ENCODE data around the gene TRAF7. TPM values are rescaled to one million over a fixed set of nuclear protein-coding genes. Genes with fewer than 3 reads are reported as not detected.
"Not testable (repeated sequence)": the region's sequence is repeated elsewhere in the genome, so short reads cannot be mapped to it uniquely, and the experiment has no call there.

The TRAF7 gene
- total RNA-seq, 1 donor from 2014 or later = 21.4 TPM

DNA sequence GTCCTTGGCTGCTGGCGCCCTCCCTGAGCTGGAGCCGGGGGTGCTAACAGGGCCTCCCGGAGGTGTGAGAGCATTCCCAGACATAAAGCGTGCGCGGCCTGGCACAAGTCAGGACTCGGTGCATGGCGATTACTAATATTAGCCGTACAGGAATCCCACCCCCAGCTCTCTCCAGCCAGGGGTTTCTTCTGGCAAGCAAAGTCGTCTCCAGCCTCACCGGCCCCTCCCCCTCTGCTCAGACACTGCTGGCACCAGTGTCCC lies 35.8 kb downstream of the TRAF7 start:
- ATAC-seq = peak; percentile 59
- DNase-seq = peak; percentile 54
- intact Hi-C loops (cut with micrococcal nuclease) = no loop called here

DNA sequence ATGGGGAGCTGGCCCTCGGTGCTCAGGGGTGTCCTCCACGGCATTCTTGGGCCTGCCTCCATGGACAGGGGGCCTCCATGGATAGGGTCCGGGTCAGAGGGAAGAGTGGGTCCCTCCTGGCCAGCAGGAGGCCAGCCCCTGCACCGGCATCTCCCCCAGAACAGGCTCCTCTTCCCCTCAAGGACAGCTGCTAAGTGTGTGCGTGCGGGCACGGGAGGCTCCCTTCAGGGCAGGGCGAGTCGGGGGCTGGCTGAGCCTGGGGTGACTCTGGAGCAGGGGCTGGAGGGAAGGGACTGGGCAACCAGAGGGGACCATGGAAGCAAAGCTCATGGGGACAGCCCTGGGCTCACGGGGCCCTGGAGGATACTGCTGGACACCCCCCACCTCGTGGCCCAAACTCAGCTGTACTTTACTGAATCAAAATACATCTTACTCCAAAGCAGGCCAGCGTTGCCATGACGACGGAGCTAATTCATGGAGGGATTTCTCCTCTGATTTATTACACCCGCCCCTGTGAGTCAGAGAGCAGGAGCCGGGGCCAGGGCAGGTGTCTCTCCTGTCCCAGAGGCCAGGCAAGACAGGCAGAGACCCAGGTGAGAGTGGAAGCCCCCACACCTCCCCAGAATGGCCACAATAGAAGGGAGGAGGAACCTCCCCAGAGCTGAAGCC lies 38.7 kb downstream of the TRAF7 start:
- ATAC-seq = no peak
- intact Hi-C loops (cut with micrococcal nuclease) = no loop called here
- no peak for DNase-seq

DNA sequence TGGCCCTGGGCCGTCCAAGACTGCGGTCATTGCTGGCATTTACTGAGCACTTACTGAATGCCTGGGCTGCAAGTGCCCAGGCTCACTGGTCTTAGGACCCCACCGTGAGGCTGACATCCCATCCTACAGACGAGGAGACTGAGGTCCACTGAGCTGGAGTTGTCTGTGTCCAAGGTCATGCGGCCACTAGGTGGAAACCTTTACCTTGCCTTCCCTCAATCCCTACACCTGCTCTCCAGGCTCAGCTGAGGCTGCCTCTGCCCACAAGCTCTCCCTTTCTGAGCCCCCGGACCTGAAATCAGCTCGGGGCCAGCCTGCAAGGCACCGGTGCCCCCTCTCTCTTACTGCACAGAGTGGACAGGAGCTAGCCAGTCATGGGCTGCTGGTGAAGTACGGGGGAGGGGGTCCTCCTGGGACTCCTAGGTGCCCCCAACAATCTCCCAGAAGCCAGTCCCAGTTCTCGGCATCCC lies 39.3 kb downstream of the TRAF7 start:
- no peak for DNase-seq
- intact Hi-C loops (cut with micrococcal nuclease) = no loop called here
- ATAC-seq = peak; percentile 53

DNA sequence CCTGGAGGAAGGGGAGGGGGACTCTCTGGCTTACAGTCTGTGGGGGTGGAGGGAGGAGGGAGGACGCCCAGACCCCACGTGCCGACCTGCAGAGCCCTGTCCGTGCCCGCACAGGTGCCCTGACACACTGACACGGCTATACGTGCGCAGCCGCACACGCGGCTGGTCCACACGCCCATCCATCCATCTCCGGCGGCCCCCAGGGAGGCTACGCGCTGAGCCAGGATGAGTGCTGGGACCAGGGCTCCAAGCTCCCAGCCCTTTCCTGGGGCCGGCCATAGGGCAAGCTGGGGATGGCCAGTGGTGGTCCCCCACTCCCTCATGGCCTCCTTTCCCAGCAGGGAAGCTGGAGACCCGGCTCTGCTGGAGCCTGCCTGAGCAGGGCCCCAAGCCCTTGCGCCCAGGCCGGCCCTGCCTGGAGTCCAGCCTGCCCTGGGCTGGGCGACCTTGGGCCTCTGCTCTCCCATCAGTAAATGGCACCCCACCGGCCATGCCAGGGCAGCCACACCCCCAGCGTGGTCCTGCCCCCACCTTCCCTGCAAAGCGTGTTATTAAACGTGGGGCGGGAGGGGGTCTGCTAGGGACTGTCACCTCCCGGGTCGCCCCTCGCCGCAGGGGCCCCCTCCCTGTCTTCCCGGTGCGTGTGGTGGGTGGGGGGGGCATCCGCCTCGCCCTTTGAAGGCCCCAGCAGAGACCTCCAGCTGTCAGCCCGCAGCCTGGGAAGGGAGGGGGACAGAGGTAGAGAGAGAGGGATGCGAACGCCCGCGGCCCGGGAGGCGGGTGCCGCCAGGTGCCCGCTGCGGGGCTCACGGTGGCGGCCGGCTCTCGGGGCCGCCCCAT lies 40.0 kb downstream of the TRAF7 start:
- intact Hi-C loops (cut with micrococcal nuclease) = no loop called here
- no peak for DNase-seq
- ATAC-seq = no peak

DNA sequence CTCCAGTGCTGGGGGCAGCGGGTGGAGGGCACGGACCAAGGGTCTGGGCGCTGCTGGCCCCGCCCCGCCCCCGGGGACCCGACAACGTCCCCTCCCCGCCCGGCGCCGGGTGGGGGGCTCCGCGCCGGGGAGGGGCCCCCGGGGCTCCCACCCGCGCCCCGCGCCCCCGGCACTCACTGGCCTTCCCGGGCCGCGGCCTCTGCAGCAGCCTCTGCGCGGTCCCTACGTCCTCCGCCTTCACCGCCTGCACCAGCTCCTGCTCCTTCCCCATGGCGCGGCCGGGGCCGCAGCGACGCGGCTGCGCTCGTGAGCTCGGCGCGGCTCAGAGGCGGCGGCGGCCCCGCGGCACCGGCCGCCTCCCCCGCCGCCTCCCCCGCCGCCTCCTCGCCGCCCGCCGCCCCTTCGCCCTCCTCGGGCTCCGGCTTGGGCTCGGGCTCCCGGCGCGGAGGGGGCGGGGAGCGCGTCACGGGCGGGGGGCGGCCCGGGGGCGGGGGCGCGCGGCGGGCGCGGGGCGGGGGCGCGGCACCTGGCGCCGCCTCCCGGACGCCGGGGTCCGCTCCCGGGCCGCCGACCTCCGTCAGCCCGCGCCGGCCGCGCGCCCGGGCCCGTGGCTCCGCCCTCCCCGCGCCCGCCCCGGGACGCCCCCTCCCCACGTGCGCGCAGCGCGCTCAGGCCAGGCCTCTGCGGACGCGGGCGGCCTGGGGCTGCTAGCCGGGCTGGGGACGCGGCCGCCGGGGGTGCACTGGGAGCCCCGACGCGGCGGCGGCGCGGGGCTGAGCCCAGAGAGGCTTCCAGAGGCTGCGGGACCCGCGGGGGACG lies 40.8 kb downstream of the TRAF7 start, which contains the start of gene CASKIN1:
Gene CASKIN1 (minus strand): TSS at position 444 of the 819 bp plus-strand sequence. CDS start 173 bp downstream, at position 271.
- ATAC-seq = no peak

DNA sequence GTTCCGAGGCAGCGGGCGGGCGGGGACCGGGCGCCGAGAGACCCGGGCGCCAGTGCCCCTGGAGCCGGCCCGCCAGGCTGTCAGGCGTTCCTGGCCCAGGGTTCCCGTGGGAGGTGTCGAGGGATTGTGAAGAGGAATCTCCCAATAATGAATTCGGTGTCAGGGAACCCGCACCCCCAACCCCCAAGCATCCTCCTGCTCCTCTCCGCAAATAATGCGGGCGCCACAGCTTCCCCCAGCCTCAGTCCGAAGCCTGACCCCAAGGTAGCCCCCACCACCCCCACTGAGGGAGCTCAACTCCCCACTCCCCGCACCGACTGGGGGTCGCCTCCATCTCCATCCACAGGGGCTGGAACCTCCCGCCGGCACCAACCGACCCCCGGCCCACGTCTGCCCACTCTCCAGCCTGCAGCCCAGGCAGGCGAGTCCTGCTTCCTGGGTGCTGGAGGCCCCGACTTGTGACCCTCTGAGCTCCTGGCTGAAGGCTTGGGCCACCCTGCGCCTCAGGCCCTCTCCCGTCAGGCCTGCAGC lies 41.5 kb downstream of the TRAF7 start:
- DNase-seq (no peak), ATAC-seq (no peak)
- intact Hi-C loops (cut with micrococcal nuclease) = no loop called here

More for the DNA sequence above, 40.8 kb downstream of the TRAF7 start, which contains the start of gene CASKIN1:
- intact Hi-C loops (cut with micrococcal nuclease) = no loop called here
- DNase-seq = no peak

DNA sequence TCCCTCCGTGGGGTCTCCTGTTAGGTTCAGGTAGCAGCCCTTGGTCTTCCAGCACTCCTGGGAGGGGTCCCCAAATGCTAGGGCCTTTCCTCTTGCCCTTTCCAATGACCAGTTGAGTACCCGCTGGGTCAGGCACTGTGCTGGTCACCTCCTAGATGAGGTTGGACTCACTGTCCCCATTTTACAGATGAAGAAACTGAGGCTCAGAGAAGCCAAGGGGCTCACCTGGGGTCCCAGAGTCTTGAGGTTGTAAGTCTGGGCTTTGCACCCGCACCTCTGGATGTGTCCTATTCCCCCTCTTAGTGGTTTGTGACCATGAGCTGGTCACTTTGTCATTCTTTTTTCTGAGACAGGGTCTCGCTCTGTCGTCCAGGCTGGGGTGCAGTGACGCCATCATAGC lies 42.2 kb downstream of the TRAF7 start:
- intact Hi-C loops (cut with micrococcal nuclease) = no loop called here
- no peak for DNase-seq

DNA sequence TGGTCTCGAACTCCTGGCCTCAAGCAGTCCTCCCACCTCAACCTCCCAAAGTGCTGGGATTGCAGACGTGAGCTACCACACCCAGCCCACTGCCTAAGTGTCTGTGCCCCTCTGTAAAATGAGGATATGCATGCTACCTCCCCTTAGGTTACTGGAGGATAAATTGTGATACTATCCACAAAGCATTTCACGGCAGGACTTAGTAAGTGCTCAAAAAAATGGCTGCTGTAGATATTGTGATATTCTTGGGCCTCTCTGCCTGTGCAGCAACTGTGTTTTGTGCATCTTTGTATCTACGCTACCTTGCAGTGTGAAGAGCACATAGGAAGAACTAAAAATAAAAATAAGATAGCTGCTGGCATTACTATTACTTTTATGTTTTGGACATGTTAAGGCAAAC lies 42.7 kb downstream of the TRAF7 start:
- no peak for DNase-seq
- ATAC-seq = no peak
- intact Hi-C loops (cut with micrococcal nuclease) = no loop called here

More for the DNA sequence above, 42.2 kb downstream of the TRAF7 start:
- no peak for ATAC-seq

DNA sequence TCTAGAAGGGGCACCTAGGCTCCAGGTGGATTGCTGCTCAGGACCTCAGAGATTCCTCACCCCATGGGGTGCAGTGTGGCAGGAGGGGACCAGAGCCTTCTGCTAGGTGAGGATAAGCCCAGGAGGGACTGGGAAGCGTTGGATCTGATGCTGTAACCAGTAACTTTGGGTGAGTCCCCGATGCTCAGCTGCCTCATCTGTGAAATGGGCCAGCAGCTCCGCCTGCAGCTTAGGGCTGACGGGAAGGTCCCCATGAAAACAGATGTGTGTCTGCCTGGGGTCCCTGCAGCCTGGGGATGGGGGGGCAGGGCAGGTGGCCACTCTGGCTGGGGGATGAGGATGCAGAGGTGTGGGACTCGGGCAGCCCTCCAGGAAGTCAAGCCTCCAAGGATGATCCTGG lies 43.5 kb downstream of the TRAF7 start:
- ATAC-seq (no peak), DNase-seq (no peak)
- intact Hi-C loops (cut with micrococcal nuclease) = no loop called here

DNA sequence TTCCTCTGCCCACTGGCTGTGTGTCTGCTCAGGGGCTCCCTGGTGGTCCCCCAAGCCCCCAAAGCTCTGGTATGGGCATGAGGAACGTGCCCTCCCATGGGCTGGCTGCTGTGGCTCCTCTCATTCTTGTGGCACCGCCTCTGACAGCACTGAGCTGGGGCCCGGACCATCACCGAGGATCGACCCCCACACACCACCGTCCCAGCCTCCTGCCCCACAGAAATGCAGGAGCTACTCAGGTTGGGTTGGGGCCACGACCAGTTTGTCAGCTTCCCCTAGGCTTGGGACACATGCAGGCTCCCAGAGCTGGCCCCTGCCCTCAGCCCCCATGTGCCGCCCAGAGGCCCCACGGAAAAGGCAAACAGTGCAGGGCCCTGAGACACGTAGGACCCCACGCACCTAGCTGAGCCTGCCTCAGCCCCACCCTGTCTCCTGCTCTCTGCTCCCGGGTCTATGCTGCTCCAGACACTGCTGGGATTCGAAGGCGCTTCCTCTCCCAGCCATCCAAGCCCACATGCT lies 44.1 kb downstream of the TRAF7 start:
- DNase-seq = no peak
- ATAC-seq = no peak
- intact Hi-C loops (cut with micrococcal nuclease) = no loop called here

DNA sequence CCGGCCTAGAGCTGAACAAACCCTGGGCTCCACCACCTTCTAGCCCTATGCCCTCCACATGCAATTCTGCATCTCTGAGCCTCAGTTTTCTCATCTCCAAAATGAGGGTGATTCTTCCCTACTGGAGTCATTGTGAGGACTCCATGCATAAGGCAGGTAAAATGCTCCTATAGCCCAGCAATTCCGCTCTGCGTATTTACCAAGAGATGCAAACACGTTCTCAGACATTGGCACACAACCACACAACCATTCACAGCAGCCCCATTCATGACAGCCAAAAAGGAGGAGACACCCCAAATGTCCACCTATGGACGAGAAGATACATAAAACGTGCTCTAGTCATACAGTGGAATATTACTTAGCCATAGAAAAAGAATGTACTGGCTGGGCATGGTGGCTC lies 44.7 kb downstream of the TRAF7 start:
- intact Hi-C loops (cut with micrococcal nuclease) = no loop called here
- ATAC-seq = no peak
- DNase-seq = no peak

DNA sequence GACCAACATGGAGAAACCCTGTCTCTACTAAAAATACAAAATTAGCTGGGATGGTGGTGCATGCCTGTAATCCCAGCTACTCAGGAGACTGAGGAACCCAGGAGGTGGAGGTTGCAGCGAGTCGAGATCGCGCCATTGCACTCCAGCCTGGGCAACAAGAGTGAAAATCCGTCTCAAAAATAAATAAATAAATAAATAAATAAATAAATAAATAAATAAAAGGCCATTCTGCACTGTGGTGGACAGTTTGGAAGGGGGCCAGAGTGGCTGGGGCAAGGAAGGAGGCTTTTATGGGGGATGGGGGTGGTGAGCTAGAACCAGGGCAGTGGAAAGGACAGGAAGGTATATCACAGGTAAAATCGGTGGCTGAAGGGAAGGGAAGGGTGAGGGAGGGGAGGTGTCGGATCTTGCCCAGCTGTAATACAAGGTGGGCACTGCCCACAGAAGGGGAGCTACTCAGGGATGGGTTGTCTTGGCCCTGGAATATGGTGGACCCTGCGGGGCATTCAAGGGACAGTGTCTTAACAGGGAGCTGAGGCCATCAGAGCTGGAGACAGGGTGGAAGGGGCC lies 47.6 kb downstream of the TRAF7 start:
- DNase-seq; ATAC-seq; intact Hi-C loops (cut with micrococcal nuclease): not testable (repeated sequence)

DNA sequence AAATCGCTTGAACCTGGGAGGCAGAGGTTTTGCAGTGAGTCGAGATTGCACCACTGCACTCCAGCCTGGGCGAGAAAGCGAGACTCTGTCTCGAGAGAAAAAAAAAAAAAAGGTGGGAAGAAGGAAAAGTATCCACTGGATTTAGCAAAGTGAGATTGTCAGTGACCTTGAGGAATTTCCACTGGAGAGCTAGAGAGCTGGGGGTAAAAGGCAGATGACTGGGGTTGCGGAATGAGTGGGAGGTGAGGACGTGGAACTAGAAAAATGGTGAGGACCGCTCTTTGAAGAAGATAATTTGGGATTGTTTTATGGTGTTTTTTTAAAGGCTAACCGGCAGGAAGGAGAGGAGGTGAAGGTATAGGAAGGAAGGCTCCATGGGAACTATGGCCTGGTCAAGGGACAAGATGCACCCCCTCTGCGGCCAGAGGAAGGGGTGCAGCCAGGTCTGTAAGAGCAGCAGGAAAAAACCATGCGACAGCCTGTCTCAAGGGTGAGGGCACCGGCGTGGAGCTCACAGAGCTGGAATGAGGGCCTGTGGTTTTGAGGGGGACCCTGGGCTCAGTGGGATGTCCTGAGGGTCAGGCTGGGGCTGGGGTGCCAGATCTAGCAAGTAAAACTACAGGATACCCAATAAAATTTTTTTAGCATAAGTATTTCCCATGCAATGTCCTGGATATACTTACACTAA lies 49.0 kb downstream of the TRAF7 start:
- ATAC-seq = no peak
- intact Hi-C loops (cut with micrococcal nuclease) = no loop called here
- no peak for DNase-seq

DNA sequence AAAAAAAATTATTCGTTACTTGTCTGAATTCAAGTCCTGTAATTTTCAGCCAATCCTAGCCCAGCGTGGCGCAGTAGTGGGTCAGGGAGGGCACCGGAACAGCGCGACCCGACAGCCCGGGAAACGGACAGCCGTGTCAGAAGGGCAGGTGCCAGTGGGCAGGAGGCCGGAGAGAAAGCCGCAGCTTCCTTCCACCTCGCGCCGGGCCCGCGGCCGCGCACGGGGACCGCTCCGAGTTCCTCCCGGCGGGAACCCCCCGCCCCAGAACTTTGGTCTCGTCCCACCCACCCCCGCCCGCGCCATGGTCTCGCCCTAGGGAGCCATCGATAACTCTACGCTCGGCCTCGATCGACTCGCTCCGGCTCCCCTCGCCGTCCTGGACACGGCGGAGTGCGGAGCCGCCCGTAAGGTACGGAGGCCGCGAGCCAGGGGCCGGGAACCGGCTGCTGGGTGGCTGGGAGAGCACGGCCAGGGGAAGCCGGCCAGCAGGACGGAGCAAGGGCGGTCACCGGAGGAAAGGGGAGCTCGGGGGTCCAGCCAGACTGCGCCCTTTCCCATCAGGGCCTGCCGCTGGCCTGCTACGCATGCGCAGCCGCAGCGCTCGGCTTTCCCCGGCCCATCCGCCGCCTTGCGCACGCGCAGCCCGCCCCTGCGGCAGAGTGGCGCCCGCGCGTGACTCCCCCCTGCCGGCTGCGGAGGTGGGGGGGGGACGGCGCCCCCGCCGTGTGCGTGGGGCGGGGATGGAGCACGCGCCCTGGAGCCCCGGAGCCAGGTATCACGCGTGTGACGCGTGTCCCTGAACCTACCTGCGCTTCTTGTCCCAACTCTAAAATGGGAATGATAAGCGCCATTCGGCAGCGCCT lies 49.8 kb downstream of the TRAF7 start, which contains the start of gene MLST8:
Gene MLST8 (plus strand): TSS at position 351 of the 863 bp plus-strand sequence. CDS start 632 bp downstream, outside the sequence.
- peak; percentile 95 for DNase-seq
- intact Hi-C loops (cut with micrococcal nuclease) = no loop called here
- ATAC-seq = peak; percentile 88

DNA sequence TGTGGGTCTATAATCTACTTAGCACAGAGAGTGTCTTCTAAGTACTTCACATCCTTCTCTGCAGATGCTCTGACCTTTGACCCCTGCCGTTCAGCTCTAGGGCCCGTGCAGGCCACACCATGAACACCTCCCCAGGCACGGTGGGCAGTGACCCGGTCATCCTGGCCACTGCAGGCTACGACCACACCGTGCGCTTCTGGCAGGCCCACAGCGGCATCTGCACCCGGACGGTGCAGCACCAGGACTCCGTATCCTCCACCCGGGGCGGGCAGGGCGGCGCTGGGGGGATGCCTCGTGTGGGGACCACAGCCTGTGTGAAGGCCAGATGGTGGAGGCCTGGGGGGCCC lies 50.4 kb downstream of the TRAF7 start:
- intact Hi-C loops (cut with micrococcal nuclease) = no loop called here
- peak; percentile 17 for ATAC-seq
- peak; percentile 50 for DNase-seq

DNA sequence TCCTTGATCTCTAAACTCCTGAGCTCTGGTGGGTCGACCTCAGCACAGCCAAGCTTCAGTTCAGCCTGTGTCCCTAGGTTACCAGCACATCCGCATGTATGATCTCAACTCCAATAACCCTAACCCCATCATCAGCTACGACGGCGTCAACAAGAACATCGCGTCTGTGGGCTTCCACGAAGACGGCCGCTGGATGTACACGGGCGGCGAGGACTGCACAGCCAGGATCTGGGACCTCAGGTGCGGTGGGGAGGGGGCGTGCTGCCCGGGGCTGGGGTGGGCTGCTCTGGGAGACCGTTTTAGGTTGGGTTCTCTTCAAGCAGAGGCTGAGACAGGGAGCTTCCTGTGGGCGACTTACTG lies 50.8 kb downstream of the TRAF7 start:
- no peak for ATAC-seq
- intact Hi-C loops (cut with micrococcal nuclease) = no loop called here
- no peak for DNase-seq

DNA sequence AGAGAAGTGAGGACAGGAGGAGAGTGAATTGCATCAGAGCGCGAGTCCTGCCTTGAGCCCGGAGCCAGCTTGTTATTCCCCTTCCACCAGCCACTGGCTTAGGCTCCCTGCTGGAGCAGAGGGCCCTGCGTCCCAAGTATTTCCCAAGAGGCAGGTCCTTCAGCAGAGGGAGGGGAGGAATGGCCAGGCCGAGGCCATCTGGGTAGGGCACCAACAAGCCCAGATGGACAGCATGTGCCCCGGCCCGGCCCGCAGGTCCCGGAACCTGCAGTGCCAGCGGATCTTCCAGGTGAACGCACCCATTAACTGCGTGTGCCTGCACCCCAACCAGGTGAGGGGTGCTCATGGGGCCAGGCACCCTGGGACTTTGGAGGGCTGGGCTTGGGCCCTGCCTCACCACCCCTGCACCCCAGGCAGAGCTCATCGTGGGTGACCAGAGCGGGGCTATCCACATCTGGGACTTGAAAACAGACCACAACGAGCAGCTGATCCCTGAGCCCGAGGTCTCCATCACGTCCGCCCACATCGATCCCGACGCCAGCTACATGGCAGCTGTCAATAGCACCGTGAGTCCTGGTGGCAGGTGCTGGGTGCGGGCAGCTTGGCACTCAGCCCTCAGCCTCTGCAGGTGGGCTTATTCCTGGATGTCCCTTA lies 51.3 kb downstream of the TRAF7 start:
- ATAC-seq = no peak
- intact Hi-C loops (cut with micrococcal nuclease) = no loop called here

More for the DNA sequence above, 51.3 kb downstream of the TRAF7 start:
- no peak for DNase-seq
